ENCODE data around the gene FOXL2.

- no peak for TF ChIP-seq EZH2 (IDR thresholded peaks at IDR 0.05; ENCODE audit: borderline replicate concordance)
- TF ChIP-seq, protein P1, sequence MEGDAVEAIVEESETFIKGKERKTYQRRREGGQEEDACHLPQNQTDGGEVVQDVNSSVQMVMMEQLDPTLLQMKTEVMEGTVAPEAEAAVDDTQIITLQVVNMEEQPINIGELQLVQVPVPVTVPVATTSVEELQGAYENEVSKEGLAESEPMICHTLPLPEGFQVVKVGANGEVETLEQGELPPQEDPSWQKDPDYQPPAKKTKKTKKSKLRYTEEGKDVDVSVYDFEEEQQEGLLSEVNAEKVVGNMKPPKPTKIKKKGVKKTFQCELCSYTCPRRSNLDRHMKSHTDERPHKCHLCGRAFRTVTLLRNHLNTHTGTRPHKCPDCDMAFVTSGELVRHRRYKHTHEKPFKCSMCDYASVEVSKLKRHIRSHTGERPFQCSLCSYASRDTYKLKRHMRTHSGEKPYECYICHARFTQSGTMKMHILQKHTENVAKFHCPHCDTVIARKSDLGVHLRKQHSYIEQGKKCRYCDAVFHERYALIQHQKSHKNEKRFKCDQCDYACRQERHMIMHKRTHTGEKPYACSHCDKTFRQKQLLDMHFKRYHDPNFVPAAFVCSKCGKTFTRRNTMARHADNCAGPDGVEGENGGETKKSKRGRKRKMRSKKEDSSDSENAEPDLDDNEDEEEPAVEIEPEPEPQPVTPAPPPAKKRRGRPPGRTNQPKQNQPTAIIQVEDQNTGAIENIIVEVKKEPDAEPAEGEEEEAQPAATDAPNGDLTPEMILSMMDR (IDR thresholded peaks at IDR 0.05; ENCODE audit: poor library complexity), result no peak
Observed at GRCh38 chr3:138974462-138974861, 27.5 kb upstream of the FOXL2 start.
